Endothelial cell of hepatic sinusoid (primary cell): ENCODE results near the gene ATP1A4.
"Not testable (repeated sequence)": the region's sequence is repeated elsewhere in the genome, so short reads cannot be mapped to it uniquely, and the experiment has no call there.

Experiments
- in situ Hi-C: cut with HindIII; loops from 2 replicates; pipeline ENCODE4 v1.10.0; 2017; ENCODE audit warnings: low sequenced_read_pairs

ATP1A4 gene

GRCh38 chr1:160151303-160151702 lies at the start of gene ATP1A4:
ATP1A4 (plus strand) TSS chr1:160151603; CDS start chr1:160152041, 438 bp downstream.
- in situ Hi-C loops, result no loop called here

GRCh38 chr1:160101717-160102522 lies 49.5 kb upstream of the ATP1A4 start:
- in situ Hi-C loops, result loop anchor here (10.0 kb wide), 1 partner anchor 153 kb away; no protein-coding TSS in a partner anchor

GRCh38 chr1:160103658-160104408 lies 47.6 kb upstream of the ATP1A4 start:
- in situ Hi-C loops, result loop anchor here (10.0 kb wide), 1 partner anchor 151 kb away; no protein-coding TSS in a partner anchor

GRCh38 chr1:160104486-160104885 lies 46.9 kb upstream of the ATP1A4 start:
- in situ Hi-C loops, result loop anchor here (10.0 kb wide), 1 partner anchor 150 kb away; no protein-coding TSS in a partner anchor

GRCh38 chr1:160105155-160105554 lies 46.2 kb upstream of the ATP1A4 start:
- in situ Hi-C loops, result loop anchor here (10.0 kb wide), 1 partner anchor 150 kb away; no protein-coding TSS in a partner anchor

GRCh38 chr1:160107512-160107911 lies 43.9 kb upstream of the ATP1A4 start:
- in situ Hi-C loops, result loop anchor here (10.0 kb wide), 1 partner anchor 147 kb away; no protein-coding TSS in a partner anchor

- in situ Hi-C loops, result loop anchor here (10.0 kb wide), 1 partner anchor 146 kb away; no protein-coding TSS in a partner anchor
These were observed 42.3 kb upstream of the ATP1A4 start for GRCh38 chr1:160108888-160109662.

- in situ Hi-C loops, result loop anchor here (10.0 kb wide), 1 partner anchor 145 kb away; no protein-coding TSS in a partner anchor
These were observed 41.7 kb upstream of the ATP1A4 start for GRCh38 chr1:160109686-160110085.

- in situ Hi-C loops, result not testable (repeated sequence)
These were observed 39.9 kb upstream of the ATP1A4 start for GRCh38 chr1:160111462-160111861.

GRCh38 chr1:160112357-160112756 lies 39.0 kb upstream of the ATP1A4 start:
- in situ Hi-C loops, result no loop called here

- in situ Hi-C loops, result no loop called here
These were observed 38.0 kb upstream of the ATP1A4 start for GRCh38 chr1:160113407-160113806.

- in situ Hi-C loops, result no loop called here
These were observed 37.3 kb upstream of the ATP1A4 start for GRCh38 chr1:160114085-160114484.

- in situ Hi-C loops, result no loop called here
These were observed 35.7 kb upstream of the ATP1A4 start, which contains the start of gene ATP1A2 for GRCh38 chr1:160115545-160116282. ATP1A2 (plus strand) TSS chr1:160115759; CDS start chr1:160115862, 103 bp downstream.

GRCh38 chr1:160116283-160117147 lies 34.9 kb upstream of the ATP1A4 start:
- in situ Hi-C loops, result no loop called here

- in situ Hi-C loops, result no loop called here
These were observed 34.1 kb upstream of the ATP1A4 start for GRCh38 chr1:160117300-160117699.

GRCh38 chr1:160117709-160118183 lies 33.7 kb upstream of the ATP1A4 start:
- in situ Hi-C loops, result no loop called here

- in situ Hi-C loops, result no loop called here
These were observed 32.5 kb upstream of the ATP1A4 start for GRCh38 chr1:160118928-160119327.

GRCh38 chr1:160120797-160121196 lies 30.6 kb upstream of the ATP1A4 start:
- in situ Hi-C loops, result no loop called here

- in situ Hi-C loops, result no loop called here
These were observed 30.0 kb upstream of the ATP1A4 start for GRCh38 chr1:160121388-160121787.
